SU-DHL-6 (cell line): ENCODE data around the gene UCHL3.

Source experiments
- H2AFZ ChIP-seq: fragments of 200-600 bp; sonication (generic); 2 replicates; pipeline ENCODE4 v1.6.1; 2014; ENCODE audit warnings: low read depth, mild to moderate bottlenecking, moderate library complexity, mixed read lengths, antibody characterized with exemption, low read length; ENCODE audit not compliant: severe bottlenecking
- H3F3A ChIP-seq: fragments of 200-600 bp; shearing (Covaris generic); 2 replicates; pipeline ENCODE4 v1.6.0; 2016; ENCODE audit warnings: antibody characterized with exemption, mild to moderate bottlenecking; ENCODE audit not compliant: insufficient read depth
- H3K27ac ChIP-seq: fragments of 200-600 bp; sonication (generic); 2 replicates; pipeline ENCODE4 v1.5.1; 2016; ENCODE audit warnings: low read depth, mild to moderate bottlenecking, low read length, moderate library complexity, mixed read lengths
- H3K27me3 ChIP-seq: fragments of 200-600 bp; sonication (generic), shearing (Covaris generic); 2 replicates; pipeline ENCODE4 v1.6.0; 2014; ENCODE audit warnings: mild to moderate bottlenecking, low read length
- H3K36me3 ChIP-seq: fragments of 200-600 bp; sonication (generic); 2 replicates; pipeline ENCODE4 v1.6.1; 2014; ENCODE audit warnings: mild to moderate bottlenecking, low read length, mixed read lengths
- H3K4me2 ChIP-seq: fragments of 300-600, 200-600 bp; shearing (Covaris generic), sonication (generic); 2 replicates; pipeline ENCODE4 v1.6.0; 2014; ENCODE audit warnings: low read length, low read depth, mild to moderate bottlenecking; ENCODE audit not compliant: poor library complexity, severe bottlenecking
- H3K4me3 ChIP-seq: fragments of 200-600 bp; sonication (generic); 2 replicates; pipeline ENCODE4 v1.5.1; 2014; ENCODE audit warnings: antibody characterized with exemption, low read length, mild to moderate bottlenecking, mixed read lengths; ENCODE audit not compliant: insufficient read depth, poor library complexity, severe bottlenecking
- H3K79me2 ChIP-seq: fragments of 200-600 bp; sonication (generic); 2 replicates; pipeline ENCODE4 v1.6.1; 2014; ENCODE audit warnings: mild to moderate bottlenecking, low read length, moderate library complexity; ENCODE audit not compliant: insufficient read depth
- H3K9ac ChIP-seq: fragments of 200-600 bp; sonication (generic); 2 replicates; pipeline ENCODE4 v1.7.0; 2014; ENCODE audit warnings: mild to moderate bottlenecking, low read length
- H3K9me2 ChIP-seq: fragments of 200-600 bp; sonication (generic); replicated peaks from 2 replicates; pipeline ENCODE4 v1.6.1; 2014; ENCODE audit warnings: low read length; ENCODE audit not compliant: insufficient read depth
- H3K9me3 ChIP-seq: fragments of 200-600 bp; sonication (generic); 2 replicates; pipeline ENCODE4 v1.6.1; 2014; ENCODE audit warnings: low read length, mixed read lengths; ENCODE audit not compliant: insufficient read depth
- H4K20me1 ChIP-seq: fragments of 200-600 bp; sonication (generic); 2 replicates; pipeline ENCODE4 v1.6.1; 2014; ENCODE audit warnings: low read depth, mild to moderate bottlenecking, antibody characterized with exemption, low read length, moderate library complexity, mixed read lengths
- EZH2phosphoT487 ChIP-seq: fragments of 200-600 bp; sonication (generic), shearing (Covaris generic); conservative IDR thresholded peaks from 2 replicates; pipeline ENCODE4 v1.6.1; 2018; ENCODE audit warnings: mild to moderate bottlenecking, antibody characterized with exemption, low read length, moderate library complexity, mixed read lengths
- TF ChIP-seq, protein P1 (sequence below): fragments of 200-600 bp; sonication (generic); IDR thresholded peaks from one replicate; pipeline ENCODE4 v1.5.1; 2017; ENCODE audit warnings: antibody characterized with exemption, mild to moderate bottlenecking, low read length, moderate library complexity; ENCODE audit not compliant: insufficient read depth, poor library complexity, severe bottlenecking

UCHL3 gene

DNA sequence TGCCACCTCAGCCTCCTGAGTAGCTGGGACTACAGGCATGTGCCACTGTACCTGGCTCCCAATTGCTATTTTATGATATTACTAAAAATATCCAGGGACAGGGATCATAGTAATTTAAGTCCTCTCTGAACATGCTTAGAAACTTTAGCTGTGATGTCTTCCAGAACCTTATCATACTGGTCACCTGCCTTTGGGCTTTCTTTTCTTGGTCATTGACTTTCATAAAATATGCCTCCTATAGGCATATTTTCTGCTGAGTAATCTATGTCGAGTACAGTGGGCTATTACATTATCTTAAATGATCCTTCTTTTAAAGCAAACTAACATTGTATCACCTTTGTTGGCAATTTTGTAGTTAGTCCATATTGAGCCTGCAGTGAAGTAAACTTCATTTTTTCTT lies 6.2 kb downstream of the UCHL3 start:
- no peak for TF ChIP-seq EZH2phosphoT487
- TF ChIP-seq, protein P1, sequence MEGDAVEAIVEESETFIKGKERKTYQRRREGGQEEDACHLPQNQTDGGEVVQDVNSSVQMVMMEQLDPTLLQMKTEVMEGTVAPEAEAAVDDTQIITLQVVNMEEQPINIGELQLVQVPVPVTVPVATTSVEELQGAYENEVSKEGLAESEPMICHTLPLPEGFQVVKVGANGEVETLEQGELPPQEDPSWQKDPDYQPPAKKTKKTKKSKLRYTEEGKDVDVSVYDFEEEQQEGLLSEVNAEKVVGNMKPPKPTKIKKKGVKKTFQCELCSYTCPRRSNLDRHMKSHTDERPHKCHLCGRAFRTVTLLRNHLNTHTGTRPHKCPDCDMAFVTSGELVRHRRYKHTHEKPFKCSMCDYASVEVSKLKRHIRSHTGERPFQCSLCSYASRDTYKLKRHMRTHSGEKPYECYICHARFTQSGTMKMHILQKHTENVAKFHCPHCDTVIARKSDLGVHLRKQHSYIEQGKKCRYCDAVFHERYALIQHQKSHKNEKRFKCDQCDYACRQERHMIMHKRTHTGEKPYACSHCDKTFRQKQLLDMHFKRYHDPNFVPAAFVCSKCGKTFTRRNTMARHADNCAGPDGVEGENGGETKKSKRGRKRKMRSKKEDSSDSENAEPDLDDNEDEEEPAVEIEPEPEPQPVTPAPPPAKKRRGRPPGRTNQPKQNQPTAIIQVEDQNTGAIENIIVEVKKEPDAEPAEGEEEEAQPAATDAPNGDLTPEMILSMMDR: no peak
- Histone ChIP-seq H3K9me2 (no peaks in the 10 kb centered on the region), H3K9me3 (no peaks in the 10 kb centered on the region), H2AFZ (no peak overlapping the region), H3F3A (0 out of 2 replicates have a peak, but pooled peaks cover 2% of the 10 kb centered on the region), H3K9ac (no peak overlapping the region), H3K79me2 (peaks cover 86% of the 10 kb centered on the region), H3K4me3 (no peak overlapping the region), H3K4me2 (no peak overlapping the region), H3K36me3 (peaks cover 28% of the 10 kb centered on the region; the same call in 1 of the 2 replicates), H3K27ac (no peak overlapping the region), H3K27me3 (no peaks in the 10 kb centered on the region), H4K20me1 (peaks cover 7% of the 10 kb centered on the region; the same call in 1 of the 2 replicates)

DNA sequence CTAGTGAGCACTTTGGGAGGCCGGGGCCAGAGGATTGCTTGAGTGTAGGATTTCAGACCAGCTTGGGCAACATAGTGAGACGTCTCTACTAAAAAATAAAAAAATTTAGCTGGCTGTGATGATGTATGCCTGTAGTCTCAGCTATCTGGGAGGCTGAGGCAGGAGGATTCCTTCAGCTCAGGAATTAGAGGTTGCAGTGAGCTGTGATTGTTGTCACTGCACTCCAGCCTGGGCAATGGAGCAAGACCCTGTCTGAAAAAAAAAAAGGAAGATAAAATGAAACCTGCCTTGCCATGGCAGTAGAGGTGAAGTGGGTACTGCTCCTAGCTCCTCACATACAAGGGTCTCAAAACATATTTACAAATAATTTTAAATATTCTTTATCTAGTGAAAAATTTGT lies 7.4 kb downstream of the UCHL3 start:
- TF ChIP-seq EZH2phosphoT487: no peak
- TF ChIP-seq, protein P1: no peak
- Histone ChIP-seq H3K27me3 (no peaks in the 10 kb centered on the region), H3K36me3 (peaks cover 30% of the 10 kb centered on the region; the same call in 1 of the 2 replicates), H3K9ac (no peak overlapping the region), H2AFZ (no peak overlapping the region), H3F3A (0 out of 2 replicates have a peak, but pooled peaks cover 2% of the 10 kb centered on the region), H3K27ac (no peak overlapping the region), H3K4me2 (no peak overlapping the region), H3K4me3 (no peak overlapping the region), H3K9me2 (no peaks in the 10 kb centered on the region), H3K79me2 (peaks cover 75% of the 10 kb centered on the region), H3K9me3 (no peaks in the 10 kb centered on the region), H4K20me1 (peaks cover 5% of the 10 kb centered on the region; the same call in 1 of the 2 replicates)

DNA sequence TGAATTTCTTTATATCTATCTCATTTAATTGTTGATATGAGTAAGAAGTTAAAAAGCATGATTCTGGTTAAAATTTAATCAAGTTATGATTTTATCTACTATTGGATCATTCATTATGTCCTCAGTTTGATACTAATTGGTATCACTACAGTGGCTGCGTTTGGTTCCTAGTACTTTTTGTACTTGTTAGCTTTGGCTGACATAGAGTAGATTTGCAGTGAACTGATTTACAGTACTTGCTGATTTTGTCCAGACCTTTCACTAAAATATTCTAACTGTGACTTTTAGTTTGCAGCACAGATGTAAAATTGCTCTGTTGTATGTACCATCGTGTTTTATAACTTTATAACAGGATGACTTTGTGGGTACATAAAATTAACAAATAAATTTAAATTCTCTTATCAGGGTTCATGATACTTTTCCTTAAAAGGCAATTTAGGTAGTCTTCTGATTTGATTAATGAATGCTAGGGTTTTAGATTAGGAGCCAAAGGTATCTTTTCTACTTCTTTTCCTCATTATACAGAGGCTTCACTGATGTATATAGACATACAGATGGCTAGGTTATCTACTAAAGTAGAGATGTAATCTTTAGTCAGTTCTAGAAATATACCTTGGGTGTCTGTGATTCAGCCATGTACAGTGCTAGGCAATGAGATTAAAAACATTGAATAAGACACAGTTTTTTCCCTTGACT lies 8.7 kb downstream of the UCHL3 start:
- H3F3A ChIP-seq: 0 out of 2 replicates have a peak, but pooled peaks cover 2% of the 10 kb centered on the region
- no peaks in the 10 kb centered on the region for H3K9me3 ChIP-seq
- no peak overlapping the region for H3K4me3 ChIP-seq
- H3K9ac ChIP-seq: no peak overlapping the region
- TF ChIP-seq, protein P1: no peak
- no peak for TF ChIP-seq EZH2phosphoT487
- no peak overlapping the region for H3K4me2 ChIP-seq
- peaks cover 65% of the 10 kb centered on the region for H3K79me2 ChIP-seq
- H2AFZ ChIP-seq: no peak overlapping the region
- no peaks in the 10 kb centered on the region for H4K20me1 ChIP-seq
- peaks cover 36% of the 10 kb centered on the region; the same call in 1 of the 2 replicates for H3K36me3 ChIP-seq
- H3K9me2 ChIP-seq: no peaks in the 10 kb centered on the region
- no peaks in the 10 kb centered on the region for H3K27me3 ChIP-seq
- no peak overlapping the region for H3K27ac ChIP-seq
